ENCODE measurements around the gene ZNF474.

ZNF474 gene

GRCh38 chr5:122129306-122129705, at the start of gene ZNF474:
Gene ZNF474 (plus strand): TSS chr5:122129546. CDS start chr5:122151991, 22,445 bp downstream.
- no peaks in the 10 kb centered on the region for H3K36me3 ChIP-seq (ENCODE audit: control insufficient read depth, insufficient read depth, low read length)
- H3K27ac ChIP-seq = no peak within 1 kb of the TSS
- no peak for TF ChIP-seq CTCF (IDR thresholded peaks at IDR 0.05)
- H3K9me3 ChIP-seq (ENCODE audit: control insufficient read depth, low read length) = peaks cover 2% of the 10 kb centered on the region
- no peak within 1 kb of the TSS for H3K4me2 ChIP-seq (ENCODE audit: low read length)
- H3K79me2 ChIP-seq = no peaks in the 10 kb centered on the region
- no peaks in the 10 kb centered on the region for H3K27me3 ChIP-seq (ENCODE audit: control insufficient read depth, insufficient read depth, low read length)
- H3K9ac ChIP-seq = no peak within 1 kb of the TSS
- no peaks in the 10 kb centered on the region for H3K4me1 ChIP-seq
- no peak within 1 kb of the TSS for H3K4me3 ChIP-seq (ENCODE audit: low read depth, low read length)
- H2AFZ ChIP-seq = no peak within 1 kb of the TSS

GRCh38 chr5:122081541-122081940, 47.8 kb upstream of the ZNF474 start:
- no peak overlapping the region for H3K4me3 ChIP-seq (ENCODE audit: low read depth, low read length)
- H3K27ac ChIP-seq = no peak overlapping the region
- no peaks in the 10 kb centered on the region for H3K36me3 ChIP-seq (ENCODE audit: control insufficient read depth, insufficient read depth, low read length)
- no peaks in the 10 kb centered on the region for H3K4me1 ChIP-seq
- no peak overlapping the region for H2AFZ ChIP-seq
- no peaks in the 10 kb centered on the region for H3K9me3 ChIP-seq (ENCODE audit: control insufficient read depth, low read length)
- no peaks in the 10 kb centered on the region for H3K27me3 ChIP-seq (ENCODE audit: control insufficient read depth, insufficient read depth, low read length)
- H3K9ac ChIP-seq = no peak overlapping the region
- no peaks in the 10 kb centered on the region for H3K79me2 ChIP-seq
- TF ChIP-seq CTCF (IDR thresholded peaks at IDR 0.05) = no peak
- H3K4me2 ChIP-seq (ENCODE audit: low read length) = no peak overlapping the region

- Histone ChIP-seq H3K27me3 (ENCODE audit: control insufficient read depth, insufficient read depth, low read length) (no peaks in the 10 kb centered on the region), H3K36me3 (ENCODE audit: control insufficient read depth, insufficient read depth, low read length) (no peaks in the 10 kb centered on the region), H3K4me3 (ENCODE audit: low read depth, low read length) (no peak overlapping the region), H3K79me2 (no peaks in the 10 kb centered on the region), H2AFZ (no peak overlapping the region), H3K9ac (no peak overlapping the region), H3K4me1 (no peaks in the 10 kb centered on the region), H3K27ac (no peak overlapping the region), H3K9me3 (ENCODE audit: control insufficient read depth, low read length) (no peaks in the 10 kb centered on the region), H3K4me2 (ENCODE audit: low read length) (no peak overlapping the region)
- no peak for TF ChIP-seq CTCF (IDR thresholded peaks at IDR 0.05)
Measured at GRCh38 chr5:122083535-122083934, 45.8 kb upstream of the ZNF474 start.

GRCh38 chr5:122085041-122085440, 44.3 kb upstream of the ZNF474 start:
- TF ChIP-seq CTCF (IDR thresholded peaks at IDR 0.05) = no peak
- Histone ChIP-seq H3K79me2 (no peaks in the 10 kb centered on the region), H3K27ac (no peak overlapping the region), H2AFZ (no peak overlapping the region), H3K9me3 (ENCODE audit: control insufficient read depth, low read length) (no peaks in the 10 kb centered on the region), H3K4me1 (no peaks in the 10 kb centered on the region), H3K9ac (no peak overlapping the region), H3K4me2 (ENCODE audit: low read length) (no peak overlapping the region), H3K4me3 (ENCODE audit: low read depth, low read length) (no peak overlapping the region), H3K27me3 (ENCODE audit: control insufficient read depth, insufficient read depth, low read length) (no peaks in the 10 kb centered on the region), H3K36me3 (ENCODE audit: control insufficient read depth, insufficient read depth, low read length) (no peaks in the 10 kb centered on the region)

All from parathyroid adenoma (tissue), 2 donors.